Skeletal muscle tissue (tissue), 4 donors: Measurements from ENCODE around the gene TNFRSF19. TPM values are rescaled to one million over a fixed set of nuclear protein-coding genes. Genes with fewer than 3 reads are reported as not detected.

Experiments used
- H3K27ac ChIP-seq: one replicate; pipeline ENCODE4 v1.7.0; 2013; ENCODE audit warnings: mild to moderate bottlenecking, low read depth, low read length, inconsistent platforms
- H3K27me3 ChIP-seq, 3 donors: one replicate each; pipeline ENCODE4 v1.7.0; 2013; ENCODE audit warnings: low read length in 3 of 3; ENCODE audit not compliant: control insufficient read depth in 3 of 3, insufficient read depth in 3 of 3
- H3K36me3 ChIP-seq, 3 donors: one replicate each; pipeline ENCODE4 v1.7.0; 2013; ENCODE audit warnings: low read length in 3 of 3; ENCODE audit not compliant: control insufficient read depth in 3 of 3, insufficient read depth in 3 of 3
- H3K4me1 ChIP-seq, 3 donors: one replicate each; pipeline ENCODE4 v1.7.0; 2013; ENCODE audit warnings: low read length in 3 of 3, mild to moderate bottlenecking in 3 of 3; ENCODE audit not compliant: control insufficient read depth in 3 of 3, insufficient read depth in 3 of 3
- H3K4me3 ChIP-seq, 3 donors: one replicate each; pipeline ENCODE4 v1.7.0; 2013; ENCODE audit warnings: low read length in 3 of 3
- H3K9ac ChIP-seq, 3 donors: one replicate each; pipeline ENCODE4 v1.7.0; 2013; ENCODE audit warnings: low read length in 3 of 3, mild to moderate bottlenecking in 3 of 3, moderate library complexity in 2 of 3, low read depth in 1 of 3
- H3K9me3 ChIP-seq, 3 donors: one replicate each; pipeline ENCODE4 v1.7.0; 2013; ENCODE audit warnings: low read length in 3 of 3; ENCODE audit not compliant: control insufficient read depth in 3 of 3
- total RNA-seq: library from RNA; depleted of rRNA; stranded (reverse); fragments of >200 nt; gene quantifications from one replicate; pipeline ENCODE4 v1.2.3, GENCODE V29; 2014
- donor health status: Osteomylitis.

The TNFRSF19 gene
- total RNA-seq, 1 donor from 2014 or later, result 13.0 TPM

DNA sequence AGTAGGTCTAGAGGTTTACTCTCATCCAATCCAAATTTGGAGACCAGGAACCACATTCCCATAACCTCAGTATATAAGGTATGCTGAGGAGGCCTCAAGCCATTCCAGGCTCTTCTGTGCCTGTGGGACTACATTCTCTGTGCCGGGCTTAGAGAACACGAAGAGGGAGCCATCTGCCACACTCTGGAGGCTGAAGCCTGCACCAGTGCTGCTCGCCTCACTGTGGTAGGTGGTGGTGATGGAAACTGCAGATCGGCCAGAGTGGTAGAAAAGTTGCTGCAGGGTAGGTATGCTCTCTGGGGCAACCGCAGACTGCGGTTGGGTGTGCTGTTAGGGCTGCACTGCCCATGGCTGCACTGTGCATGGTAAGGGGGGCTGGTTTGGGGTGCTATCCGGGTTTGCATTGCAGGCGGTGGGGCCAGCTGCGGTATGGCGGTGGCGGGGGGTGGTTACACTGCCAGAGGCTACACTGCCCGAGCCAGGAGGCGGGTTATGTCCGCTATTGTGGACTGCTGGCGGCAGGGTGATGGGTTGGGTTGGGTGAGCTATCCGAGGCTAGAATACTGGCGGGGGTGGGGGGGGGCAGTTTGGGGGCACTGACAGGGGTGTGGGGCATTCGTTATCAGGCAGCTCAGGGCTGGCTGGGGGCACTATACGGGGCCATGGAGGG lies 145.0 kb downstream of the TNFRSF19 start:
- H3K27ac ChIP-seq, result no peak overlapping the region

DNA sequence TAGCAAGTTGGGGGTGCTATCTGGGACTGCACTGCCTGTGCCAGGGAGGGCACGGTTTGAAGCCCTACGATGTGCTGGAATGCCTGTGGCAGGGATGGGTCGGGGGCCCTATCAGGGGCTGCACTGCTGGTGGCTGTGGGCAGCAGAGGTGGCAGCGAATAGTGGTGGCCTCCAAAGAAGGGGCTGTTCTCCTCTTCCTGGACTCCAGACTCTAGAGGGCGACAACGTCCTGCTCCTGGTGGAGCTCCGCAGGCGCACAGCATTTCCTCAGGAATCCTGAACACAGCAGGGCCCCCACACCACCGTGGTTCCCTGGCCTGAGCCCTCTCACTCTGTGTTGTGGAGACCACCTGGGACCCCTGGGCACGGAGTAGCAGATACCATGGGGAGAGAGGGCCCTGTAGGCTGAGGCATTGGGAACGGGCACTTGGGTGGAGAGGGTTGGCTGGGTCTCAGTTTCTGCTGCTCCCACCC lies 145.6 kb downstream of the TNFRSF19 start:
- Histone ChIP-seq H3K9ac (no peak overlapping the region), H3K36me3 (no peaks in the 10 kb centered on the region), H3K27me3 (no peaks in the 10 kb centered on the region), H3K4me1 (no peaks in the 10 kb centered on the region), H3K4me3 (no peak overlapping the region), H3K27ac (no peak overlapping the region), H3K9me3 (no peaks in the 10 kb centered on the region)

More for the DNA sequence above, 145.0 kb downstream of the TNFRSF19 start:
- H3K4me3 ChIP-seq, result no peak overlapping the region
- H3K36me3 ChIP-seq, result no peaks in the 10 kb centered on the region
- no peaks in the 10 kb centered on the region for H3K4me1 ChIP-seq
- no peaks in the 10 kb centered on the region for H3K27me3 ChIP-seq
- no peaks in the 10 kb centered on the region for H3K9me3 ChIP-seq
- H3K9ac ChIP-seq, result no peak overlapping the region

DNA sequence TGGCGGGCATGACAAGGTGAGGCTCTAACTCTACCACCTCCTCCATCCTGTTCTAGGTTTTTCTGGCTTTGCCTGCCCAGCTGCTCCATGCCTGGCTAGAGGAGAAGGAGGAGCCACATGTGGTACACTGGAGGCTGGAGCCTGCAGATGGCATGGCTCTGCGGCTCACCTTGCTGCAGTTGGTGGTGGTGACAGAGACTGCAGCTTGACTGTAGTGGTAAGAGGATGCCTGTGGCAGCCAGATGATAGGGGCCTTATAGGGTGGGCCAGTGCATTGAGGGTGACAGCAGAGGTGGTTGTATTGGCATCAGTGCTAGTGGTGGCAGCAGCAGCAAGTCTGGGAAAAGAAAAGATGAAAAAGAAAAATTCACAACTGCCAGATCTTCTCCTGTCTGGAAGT lies 146.2 kb downstream of the TNFRSF19 start:
- H3K36me3 ChIP-seq, result no peaks in the 10 kb centered on the region
- no peak overlapping the region for H3K27ac ChIP-seq
- no peaks in the 10 kb centered on the region for H3K4me1 ChIP-seq
- H3K4me3 ChIP-seq, result no peak overlapping the region
- H3K27me3 ChIP-seq, result no peaks in the 10 kb centered on the region
- H3K9me3 ChIP-seq, result no peaks in the 10 kb centered on the region
- no peak overlapping the region for H3K9ac ChIP-seq

DNA sequence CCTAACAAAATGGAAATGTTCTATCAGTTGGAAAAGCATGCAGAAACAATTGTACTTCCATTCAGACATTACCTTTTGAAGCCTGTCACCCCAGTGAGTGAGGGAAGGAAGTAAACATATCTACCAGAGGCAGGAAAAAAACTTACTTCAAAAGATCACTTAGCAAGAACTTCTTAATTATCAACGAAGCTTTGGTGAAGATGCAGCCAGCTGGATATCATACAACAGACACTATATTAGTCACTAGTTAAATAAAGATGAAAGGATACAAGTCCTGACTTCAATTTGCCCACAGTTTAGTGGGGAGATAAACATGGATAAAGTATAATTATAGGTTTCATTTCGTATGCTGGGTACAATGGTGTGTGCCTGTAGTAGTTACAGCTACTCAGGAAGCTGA lies 148.8 kb downstream of the TNFRSF19 start:
- H3K27ac ChIP-seq, result no peak overlapping the region
- H3K4me3 ChIP-seq, result no peak overlapping the region

DNA sequence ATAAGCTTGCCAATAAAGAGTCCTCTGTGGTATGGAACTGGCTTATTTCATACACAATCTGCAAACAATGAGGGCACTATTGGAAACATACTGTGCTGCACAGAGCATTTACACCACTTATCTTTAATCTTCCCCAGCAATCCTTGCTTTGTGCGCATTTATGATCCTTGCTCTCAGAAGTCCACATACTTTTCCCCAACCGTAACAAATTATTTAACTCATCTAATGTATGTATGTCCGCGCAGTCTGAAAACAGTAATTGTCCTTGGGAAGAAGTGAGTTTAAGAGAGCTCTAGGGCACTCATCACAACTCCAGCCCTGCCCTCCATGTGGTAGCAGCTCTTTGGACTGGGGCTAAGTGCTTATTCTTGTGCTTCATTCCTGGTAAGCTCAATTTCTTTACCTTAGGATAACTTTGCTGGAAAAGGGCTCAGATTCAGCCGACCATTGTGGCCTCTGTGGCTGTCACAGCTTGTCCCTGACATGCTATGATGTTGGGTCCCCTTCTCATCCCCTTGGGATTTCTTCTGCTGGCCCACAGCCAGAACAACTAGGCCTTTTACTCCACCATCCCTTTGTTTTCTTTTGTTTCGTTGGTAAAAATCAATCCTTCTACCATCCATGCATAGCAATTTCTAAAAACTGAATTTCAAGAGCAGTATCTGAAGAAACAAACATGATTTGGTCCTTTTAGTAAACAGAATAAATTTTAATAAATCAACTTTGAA lies 152.7 kb downstream of the TNFRSF19 start:
- no peak overlapping the region for H3K27ac ChIP-seq
- no peaks in the 10 kb centered on the region for H3K9me3 ChIP-seq
- H3K9ac ChIP-seq, result no peak overlapping the region
- no peak overlapping the region for H3K4me3 ChIP-seq
- H3K27me3 ChIP-seq, result no peaks in the 10 kb centered on the region
- H3K4me1 ChIP-seq, result peaks cover 0 to 7% (median 4%) of the 10 kb centered on the region in 3 donors
- H3K36me3 ChIP-seq, result no peaks in the 10 kb centered on the region

More for the DNA sequence above, 148.8 kb downstream of the TNFRSF19 start:
- H3K4me1 ChIP-seq, result peaks cover 0 to 4% (median 0%) of the 10 kb centered on the region in 3 donors
- H3K9me3 ChIP-seq, result no peaks in the 10 kb centered on the region
- H3K27me3 ChIP-seq, result no peaks in the 10 kb centered on the region
- H3K36me3 ChIP-seq, result no peaks in the 10 kb centered on the region
- H3K9ac ChIP-seq, result no peak overlapping the region

DNA sequence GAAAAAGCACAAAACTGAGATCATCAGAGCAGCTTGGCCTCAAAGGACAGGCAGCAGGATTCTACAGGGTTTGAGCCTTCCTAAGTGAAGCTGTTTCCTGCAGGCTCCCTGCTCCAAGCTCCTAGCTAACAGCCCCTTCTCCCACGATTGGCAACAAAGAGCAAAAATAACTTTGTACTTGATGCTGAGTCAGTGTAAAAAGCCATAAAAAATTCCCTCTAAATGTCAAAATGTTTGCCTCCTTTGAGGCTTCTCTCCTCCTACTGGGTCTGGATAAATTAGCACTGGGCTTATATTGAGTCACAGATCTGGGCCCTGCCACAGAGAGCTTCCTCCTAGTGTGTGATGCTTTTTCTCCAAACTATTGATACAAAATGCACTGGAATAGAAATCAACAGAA lies 153.3 kb downstream of the TNFRSF19 start:
- Histone ChIP-seq H3K4me3 (no peak overlapping the region), H3K9ac (no peak overlapping the region), H3K36me3 (no peaks in the 10 kb centered on the region), H3K9me3 (no peaks in the 10 kb centered on the region), H3K4me1 (peaks cover 0 to 7% (median 4%) of the 10 kb centered on the region in 3 donors), H3K27me3 (no peaks in the 10 kb centered on the region), H3K27ac (no peak overlapping the region)

DNA sequence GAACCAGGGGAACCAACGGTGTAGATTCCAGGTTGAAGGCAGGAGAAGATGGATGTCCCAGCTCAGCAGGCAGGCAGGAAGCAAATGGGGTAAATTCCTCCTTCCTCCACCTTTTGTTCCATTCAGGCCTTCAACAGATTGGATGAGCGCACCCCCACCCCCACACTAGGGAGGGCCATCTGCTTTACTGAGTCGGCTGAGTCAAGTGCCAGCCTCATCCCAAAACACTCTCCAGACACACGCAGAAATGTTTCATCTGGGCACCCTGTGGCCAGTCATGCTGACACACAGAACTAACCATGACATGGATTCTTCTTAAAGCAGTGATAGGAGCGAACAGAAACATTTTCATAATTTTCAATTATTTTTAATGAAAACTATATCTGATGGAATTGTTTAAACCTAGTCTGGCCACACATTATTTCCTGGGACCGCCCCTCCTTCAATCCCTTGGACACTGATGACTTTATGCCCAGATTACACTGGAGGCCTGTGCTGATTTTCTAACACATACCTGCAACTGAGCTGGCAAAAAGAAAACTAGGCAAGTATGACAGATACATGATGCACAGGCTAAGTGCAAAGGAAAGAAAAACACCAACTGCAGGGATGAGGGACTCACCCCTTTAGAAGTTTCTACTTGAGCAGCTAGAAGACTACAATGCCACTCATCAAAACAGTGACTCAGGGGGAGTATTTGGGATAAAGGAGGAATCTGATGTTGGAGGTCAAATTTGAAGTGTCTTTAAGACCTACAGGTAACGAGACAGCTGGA lies 154.2 kb downstream of the TNFRSF19 start:
- Histone ChIP-seq H3K4me3 (no peak overlapping the region), H3K27me3 (no peaks in the 10 kb centered on the region), H3K9ac (no peak overlapping the region), H3K36me3 (peaks cover 0 to 6% (median 0%) of the 10 kb centered on the region in 3 donors), H3K27ac (no peak overlapping the region), H3K4me1 (peaks cover 0 to 7% (median 4%) of the 10 kb centered on the region in 3 donors), H3K9me3 (no peaks in the 10 kb centered on the region)

Other genes starting within 250 kb of the TNFRSF19 start
- gene SACS, start 136.7 kb upstream of the TNFRSF19 start, total RNA-seq, result 102 TPM